MM.1S (cell line): ENCODE results near the gene RASGEF1B.

Experiments
- DNase-seq: peaks from one replicate; pipeline ENCODE4 v3.0.0-alpha.2; 2015
- H2AFZ ChIP-seq: fragments of 300-600 bp; sonication (generic); 2 replicates; pipeline ENCODE4 v1.6.0; 2016; ENCODE audit warnings: antibody characterized with exemption, low read length
- H3F3A ChIP-seq: fragments of 300-600 bp; sonication (generic); 2 replicates; pipeline ENCODE4 v1.6.1; 2016; ENCODE audit warnings: mild to moderate bottlenecking, antibody characterized with exemption, low read length, moderate library complexity, mixed read lengths; ENCODE audit not compliant: insufficient read depth
- H3K27ac ChIP-seq: fragments of 300-600 bp; sonication (generic); 2 replicates; pipeline ENCODE4 v1.5.1; 2016; ENCODE audit warnings: mild to moderate bottlenecking, low read length
- H3K27me3 ChIP-seq: fragments of 300-600 bp; sonication (generic); replicated peaks from 2 replicates; pipeline ENCODE4 v1.6.0; 2016; ENCODE audit warnings: low read length; ENCODE audit not compliant: insufficient read depth
- H3K36me3 ChIP-seq: fragments of 300-600 bp; sonication (generic); replicated peaks from 2 replicates; pipeline ENCODE4 v1.6.1; 2016; ENCODE audit warnings: mild to moderate bottlenecking, low read length, mixed read lengths; ENCODE audit not compliant: insufficient read depth
- H3K4me1 ChIP-seq: fragments of 300-600 bp; sonication (generic); 2 replicates; pipeline ENCODE4 v1.6.1; 2016; ENCODE audit warnings: low read length, mixed read lengths
- H3K4me2 ChIP-seq: fragments of 300-600 bp; sonication (generic); 2 replicates; pipeline ENCODE4 v1.6.0; 2016; ENCODE audit warnings: low read depth, low read length
- H3K4me3 ChIP-seq: fragments of 300-600 bp; sonication (generic); 2 replicates; pipeline ENCODE4 v1.5.1; 2016; ENCODE audit warnings: low read length, mixed read lengths
- H3K79me2 ChIP-seq: fragments of 300-600 bp; sonication (generic); 2 replicates; pipeline ENCODE4 v1.6.1; 2016; ENCODE audit warnings: mixed run types, low read length, mixed read lengths
- H3K9ac ChIP-seq: fragments of 300-600 bp; sonication (generic); 2 replicates; pipeline ENCODE4 v1.6.1; 2016; ENCODE audit warnings: low read length, mixed read lengths
- H3K9me2 ChIP-seq: fragments of 300-600 bp; sonication (generic); replicated peaks from 2 replicates; pipeline ENCODE4 v1.6.1; 2016; ENCODE audit warnings: mild to moderate bottlenecking, low read length, mixed read lengths; ENCODE audit not compliant: insufficient read depth
- H3K9me3 ChIP-seq: fragments of 300-600 bp; sonication (generic); replicated peaks from 2 replicates; pipeline ENCODE4 v1.6.1; 2016; ENCODE audit warnings: mild to moderate bottlenecking, low read length, mixed read lengths; ENCODE audit not compliant: insufficient read depth
- H4K20me1 ChIP-seq: fragments of 300-600 bp; sonication (generic); 2 replicates; pipeline ENCODE4 v1.6.1; 2016; ENCODE audit warnings: mild to moderate bottlenecking, low read length, moderate library complexity, mixed read lengths; ENCODE audit not compliant: insufficient read depth
- CTCF ChIP-seq: fragments of 300-600 bp; sonication (generic); IDR thresholded peaks from 2 replicates; pipeline ENCODE4 v1.5.1; 2016; ENCODE audit warnings: antibody characterized with exemption, low read length, mixed read lengths
- EZH2 ChIP-seq: fragments of 300-600 bp; sonication (generic); optimal IDR thresholded peaks from 2 replicates; pipeline ENCODE3; 2017; ENCODE audit warnings: low read depth, mild to moderate bottlenecking, antibody characterized with exemption, low read length, mixed read lengths
- EZH2phosphoT487 ChIP-seq: fragments of 300-600 bp; sonication (generic); IDR thresholded peaks from 2 replicates; pipeline ENCODE4 v1.6.1; 2018; ENCODE audit warnings: antibody characterized with exemption, low read length

RASGEF1B gene

DNA sequence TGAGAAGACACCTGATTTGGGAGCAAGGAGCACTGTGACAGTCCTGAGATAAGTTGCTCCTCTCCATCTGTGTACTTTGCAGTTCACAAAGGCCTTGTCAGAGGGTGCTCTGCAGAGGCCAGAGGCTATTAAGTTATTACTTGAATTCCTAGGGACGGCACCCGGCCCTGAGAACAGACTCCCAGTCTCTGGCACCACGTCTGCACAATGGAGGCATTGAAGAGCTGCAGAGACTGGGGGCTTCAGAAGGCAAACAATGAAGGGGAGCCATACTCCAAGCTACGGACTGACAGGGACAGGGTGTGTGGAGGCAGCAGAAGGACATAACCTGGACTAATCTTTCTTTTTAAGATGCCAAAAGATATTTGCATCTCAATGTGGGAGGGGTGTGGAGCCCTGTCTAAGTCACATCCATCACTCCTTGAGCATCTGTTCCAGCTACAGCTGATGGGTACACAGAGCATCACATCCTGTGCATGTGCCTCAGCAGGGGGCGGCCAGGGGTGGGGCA lies 11.5 kb downstream of the RASGEF1B start:
- DNase-seq = no peak
- H3K27me3 ChIP-seq = no peaks in the 10 kb centered on the region
- H3K4me1 ChIP-seq = peaks cover 16% of the 10 kb centered on the region

GRCh38 chr4:81459228-81459627 lies 12.5 kb downstream of the RASGEF1B start:
- Histone ChIP-seq H3K4me2 (no peak overlapping the region), H4K20me1 (peaks cover 45% of the 10 kb centered on the region), H3K36me3 (peaks cover 17% of the 10 kb centered on the region; the same call in 1 of the 2 replicates), H3K27me3 (no peaks in the 10 kb centered on the region), H3K27ac (no peak overlapping the region), H2AFZ (no peak overlapping the region), H3K9ac (no peak overlapping the region), H3K9me2 (no peaks in the 10 kb centered on the region), H3K9me3 (no peaks in the 10 kb centered on the region), H3K4me1 (peaks cover 16% of the 10 kb centered on the region), H3K4me3 (no peak overlapping the region), H3K79me2 (peaks cover 79% of the 10 kb centered on the region), H3F3A (no peaks in the 10 kb centered on the region)
- DNase-seq = peak; percentile 36
- no peak for TF ChIP-seq EZH2
- TF ChIP-seq EZH2phosphoT487 = no peak
- TF ChIP-seq CTCF = no peak

More for the DNA sequence above, 11.5 kb downstream of the RASGEF1B start:
- Histone ChIP-seq H3F3A (no peaks in the 10 kb centered on the region), H3K79me2 (peaks cover 86% of the 10 kb centered on the region), H3K4me2 (no peak overlapping the region), H3K27ac (no peak overlapping the region), H3K9ac (no peak overlapping the region), H3K4me3 (no peak overlapping the region), H2AFZ (no peak overlapping the region), H3K9me2 (no peaks in the 10 kb centered on the region), H3K36me3 (peaks cover 17% of the 10 kb centered on the region; the same call in 1 of the 2 replicates), H3K9me3 (no peaks in the 10 kb centered on the region), H4K20me1 (peaks cover 45% of the 10 kb centered on the region)
- TF ChIP-seq EZH2 (no peak), CTCF (no peak), EZH2phosphoT487 (no peak)

GRCh38 chr4:81457921-81458520 lies 13.7 kb downstream of the RASGEF1B start:
- H3K27ac ChIP-seq = no peak overlapping the region
- peaks cover 42% of the 10 kb centered on the region for H4K20me1 ChIP-seq
- no peak overlapping the region for H3K4me2 ChIP-seq
- no peaks in the 10 kb centered on the region for H3K9me3 ChIP-seq
- no peak overlapping the region for H2AFZ ChIP-seq
- no peaks in the 10 kb centered on the region for H3K27me3 ChIP-seq
- H3K9me2 ChIP-seq = no peaks in the 10 kb centered on the region
- H3K9ac ChIP-seq = no peak overlapping the region
- no peak for DNase-seq
- no peaks in the 10 kb centered on the region for H3F3A ChIP-seq
- peaks cover 27% of the 10 kb centered on the region; the same call in 1 of the 2 replicates for H3K36me3 ChIP-seq
- TF ChIP-seq EZH2 = no peak
- TF ChIP-seq EZH2phosphoT487 = no peak
- TF ChIP-seq CTCF = no peak
- no peak overlapping the region for H3K4me3 ChIP-seq
- peaks cover 16% of the 10 kb centered on the region for H3K4me1 ChIP-seq
- peaks cover 67% of the 10 kb centered on the region for H3K79me2 ChIP-seq
